KMS-11 (cell line): ENCODE data around the gene EEA1.
"Not testable (repeated sequence)": the region's sequence is repeated elsewhere in the genome, so short reads cannot be mapped to it uniquely, and the experiment has no call there.

Experiments used
- H2AFZ ChIP-seq: fragments of 200-600 bp; sonication (generic); 2 replicates; pipeline ENCODE4 v1.6.1; 2016; ENCODE audit warnings: antibody characterized with exemption, mixed run types, low read depth
- H3K27ac ChIP-seq: fragments of 200-600 bp; sonication (generic); 2 replicates; pipeline ENCODE4 v1.6.1; 2016; ENCODE audit warnings: mild to moderate bottlenecking, mixed run types
- H3K27me3 ChIP-seq: fragments of 200-600 bp; sonication (generic); 2 replicates; pipeline ENCODE4 v1.6.1; 2017; ENCODE audit warnings: mild to moderate bottlenecking, low read depth, mixed run types, moderate library complexity; ENCODE audit not compliant: insufficient read depth
- H3K36me3 ChIP-seq: fragments of 200-600 bp; sonication (generic); 2 replicates; pipeline ENCODE4 v1.6.1; 2017; ENCODE audit warnings: mild to moderate bottlenecking, mixed run types; ENCODE audit not compliant: insufficient read depth
- H3K4me1 ChIP-seq: fragments of 200-600 bp; sonication (generic); 2 replicates; pipeline ENCODE4 v1.6.1; 2016; ENCODE audit warnings: mild to moderate bottlenecking, low read depth, mixed run types; ENCODE audit not compliant: poor library complexity, severe bottlenecking
- H3K4me2 ChIP-seq: fragments of 200-600 bp; sonication (generic); 2 replicates; pipeline ENCODE4 v1.7.0; 2016; ENCODE audit warnings: mild to moderate bottlenecking, mixed run types
- H3K4me3 ChIP-seq: fragments of 200-600 bp; sonication (generic); IDR thresholded peaks from 2 replicates; pipeline ENCODE4 v1.6.1; 2017; ENCODE audit warnings: low read depth, low read length, mixed read lengths; ENCODE audit not compliant: insufficient read depth
- H3K79me2 ChIP-seq: fragments of 200-600 bp; sonication (generic); 2 replicates; pipeline ENCODE4 v1.6.1; 2016; ENCODE audit warnings: low read depth, mixed run types; ENCODE audit not compliant: insufficient read depth
- H3K9ac ChIP-seq: fragments of 200-600 bp; sonication (generic); 2 replicates; pipeline ENCODE4 v1.6.1; 2016; ENCODE audit warnings: mild to moderate bottlenecking, mixed run types
- H4K20me1 ChIP-seq: fragments of 200-600 bp; sonication (generic); 2 replicates; pipeline ENCODE4 v1.6.1; 2016; ENCODE audit warnings: mild to moderate bottlenecking, mixed run types; ENCODE audit not compliant: insufficient read depth
- TF ChIP-seq, protein P1 (sequence below): fragments of 200-600 bp; sonication (generic); conservative IDR thresholded peaks from 2 replicates; pipeline ENCODE4 v1.6.1; 2017; ENCODE audit warnings: low read depth, mild to moderate bottlenecking, antibody characterized with exemption, low read length, moderate library complexity, mixed read lengths

The EEA1 gene

DNA sequence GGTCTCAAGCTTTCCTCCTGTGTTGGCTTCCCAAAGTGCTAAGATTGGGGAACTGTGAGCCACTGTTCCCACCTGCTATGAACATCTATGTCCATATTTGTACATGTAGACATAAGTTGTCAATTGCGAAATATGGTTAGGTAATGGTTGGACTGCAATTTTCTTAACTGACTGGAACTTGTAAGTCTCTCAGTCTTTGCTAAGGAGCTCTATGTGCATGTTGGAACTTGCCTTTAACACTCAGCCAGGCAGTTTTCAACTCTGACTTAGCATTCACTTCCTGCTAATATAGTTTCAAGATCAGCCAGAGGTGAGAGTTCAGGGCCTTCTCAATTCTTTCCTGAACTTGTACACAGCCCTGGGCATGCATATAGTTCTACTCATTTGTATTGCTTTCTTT is 44.5 kb upstream of the EEA1 start:
- H3K79me2 ChIP-seq = no peaks in the 10 kb centered on the region
- H2AFZ ChIP-seq = no peak overlapping the region
- H3K9ac ChIP-seq = no peak overlapping the region
- TF ChIP-seq, protein P1, sequence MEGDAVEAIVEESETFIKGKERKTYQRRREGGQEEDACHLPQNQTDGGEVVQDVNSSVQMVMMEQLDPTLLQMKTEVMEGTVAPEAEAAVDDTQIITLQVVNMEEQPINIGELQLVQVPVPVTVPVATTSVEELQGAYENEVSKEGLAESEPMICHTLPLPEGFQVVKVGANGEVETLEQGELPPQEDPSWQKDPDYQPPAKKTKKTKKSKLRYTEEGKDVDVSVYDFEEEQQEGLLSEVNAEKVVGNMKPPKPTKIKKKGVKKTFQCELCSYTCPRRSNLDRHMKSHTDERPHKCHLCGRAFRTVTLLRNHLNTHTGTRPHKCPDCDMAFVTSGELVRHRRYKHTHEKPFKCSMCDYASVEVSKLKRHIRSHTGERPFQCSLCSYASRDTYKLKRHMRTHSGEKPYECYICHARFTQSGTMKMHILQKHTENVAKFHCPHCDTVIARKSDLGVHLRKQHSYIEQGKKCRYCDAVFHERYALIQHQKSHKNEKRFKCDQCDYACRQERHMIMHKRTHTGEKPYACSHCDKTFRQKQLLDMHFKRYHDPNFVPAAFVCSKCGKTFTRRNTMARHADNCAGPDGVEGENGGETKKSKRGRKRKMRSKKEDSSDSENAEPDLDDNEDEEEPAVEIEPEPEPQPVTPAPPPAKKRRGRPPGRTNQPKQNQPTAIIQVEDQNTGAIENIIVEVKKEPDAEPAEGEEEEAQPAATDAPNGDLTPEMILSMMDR = no peak
- no peaks in the 10 kb centered on the region for H3K36me3 ChIP-seq
- H4K20me1 ChIP-seq = no peaks in the 10 kb centered on the region
- H3K27ac ChIP-seq = no peak overlapping the region
- no peak overlapping the region for H3K4me3 ChIP-seq
- no peaks in the 10 kb centered on the region for H3K4me1 ChIP-seq
- H3K4me2 ChIP-seq = no peak overlapping the region
- no peaks in the 10 kb centered on the region for H3K27me3 ChIP-seq

DNA sequence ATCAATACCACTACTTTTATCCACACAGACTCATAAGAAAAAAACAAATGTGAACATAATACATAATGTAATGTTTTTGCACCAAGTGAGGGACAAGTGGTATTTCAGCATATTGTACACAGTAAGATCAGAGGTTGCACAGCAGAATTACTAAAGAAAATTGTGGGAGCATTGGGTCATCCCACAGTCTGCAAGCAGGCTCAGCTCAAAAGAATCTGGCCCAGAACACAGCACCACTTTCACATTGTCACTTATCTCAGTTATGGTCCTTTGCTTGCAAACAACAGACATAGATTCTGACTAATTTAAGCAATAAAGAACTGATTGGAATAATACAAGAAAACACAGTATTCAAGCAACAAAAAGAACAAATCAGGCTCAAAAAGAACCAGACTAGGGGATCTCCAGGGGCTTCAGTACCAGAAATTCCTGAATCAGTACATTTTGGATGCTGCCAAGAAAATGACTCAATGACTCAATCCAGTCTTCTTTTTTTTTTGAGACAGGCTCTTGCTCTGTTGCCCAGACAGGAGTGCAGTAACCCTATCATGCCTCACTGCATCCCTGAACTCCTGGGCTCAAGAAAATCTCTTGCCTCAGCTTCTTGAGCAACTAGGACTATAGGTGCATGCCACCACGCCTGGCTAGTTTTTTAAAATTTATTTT is 42.9 kb upstream of the EEA1 start:
- H3K27ac ChIP-seq = no peak overlapping the region
- no peaks in the 10 kb centered on the region for H3K36me3 ChIP-seq
- no peak overlapping the region for H3K4me3 ChIP-seq
- H3K4me2 ChIP-seq = no peak overlapping the region
- TF ChIP-seq, protein P1 = no peak
- no peaks in the 10 kb centered on the region for H3K4me1 ChIP-seq
- no peaks in the 10 kb centered on the region for H3K79me2 ChIP-seq
- no peak overlapping the region for H2AFZ ChIP-seq
- no peaks in the 10 kb centered on the region for H4K20me1 ChIP-seq
- no peak overlapping the region for H3K9ac ChIP-seq
- no peaks in the 10 kb centered on the region for H3K27me3 ChIP-seq

DNA sequence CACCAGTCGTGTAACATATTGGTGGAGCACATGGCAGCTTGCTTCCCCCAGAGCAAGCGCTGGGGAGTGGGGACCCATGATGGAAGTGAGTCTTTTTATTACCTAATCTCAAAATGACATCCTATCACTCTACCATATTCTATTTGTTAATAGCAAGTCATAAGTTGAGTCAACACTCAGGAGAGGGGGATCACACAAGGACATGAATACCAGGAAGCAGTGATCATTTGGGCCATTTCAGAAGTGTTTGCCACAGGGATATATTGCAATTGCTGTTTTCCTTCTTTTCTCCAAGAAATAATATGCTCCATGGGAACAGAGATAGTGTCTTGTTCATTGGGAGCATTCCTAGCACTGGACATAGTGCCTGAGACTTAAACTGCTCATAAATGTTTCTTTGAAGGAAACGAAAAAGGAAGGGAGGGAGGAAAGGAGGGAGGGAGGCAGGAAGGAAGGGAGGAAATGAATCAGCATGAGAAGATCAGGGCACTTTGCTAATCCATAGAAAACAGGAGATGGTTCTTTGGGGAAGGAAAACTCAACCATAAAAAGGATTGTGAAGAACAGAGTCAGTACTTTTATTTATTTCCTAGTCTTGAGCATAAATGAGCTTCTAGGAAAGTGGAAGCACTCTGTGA is 39.2 kb upstream of the EEA1 start:
- no peak overlapping the region for H3K4me3 ChIP-seq
- H2AFZ ChIP-seq = no peak overlapping the region
- no peaks in the 10 kb centered on the region for H3K27me3 ChIP-seq
- no peaks in the 10 kb centered on the region for H3K79me2 ChIP-seq
- no peak overlapping the region for H3K4me2 ChIP-seq
- H4K20me1 ChIP-seq = no peaks in the 10 kb centered on the region
- H3K9ac ChIP-seq = no peak overlapping the region
- no peak overlapping the region for H3K27ac ChIP-seq
- TF ChIP-seq, protein P1 = no peak
- H3K4me1 ChIP-seq = no peaks in the 10 kb centered on the region
- H3K36me3 ChIP-seq = no peaks in the 10 kb centered on the region

DNA sequence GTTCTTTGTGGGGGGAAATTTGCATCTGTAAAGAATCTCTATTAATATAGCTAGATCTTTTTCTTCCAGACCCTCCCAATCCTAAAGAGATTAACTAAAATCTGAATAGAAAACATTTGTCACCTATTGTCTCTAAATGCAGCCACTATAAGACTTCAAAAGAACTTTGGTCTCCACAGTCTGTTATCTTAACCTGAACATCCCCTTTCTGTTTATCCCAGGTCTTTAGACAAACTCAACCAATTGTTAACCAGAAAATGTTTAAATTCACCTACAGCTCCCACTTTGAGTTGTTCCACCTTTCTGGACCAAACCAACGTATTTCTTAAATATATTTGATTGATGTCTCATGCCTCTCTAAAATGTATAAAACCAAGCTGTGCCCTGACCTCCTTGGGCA is 35.3 kb upstream of the EEA1 start:
- not testable (repeated sequence) for H3K79me2 ChIP-seq, H3K4me2 ChIP-seq, H3K9ac ChIP-seq, H3K4me1 ChIP-seq, H3K36me3 ChIP-seq, H2AFZ ChIP-seq, H3K4me3 ChIP-seq, H3K27ac ChIP-seq, H4K20me1 ChIP-seq, H3K27me3 ChIP-seq

DNA sequence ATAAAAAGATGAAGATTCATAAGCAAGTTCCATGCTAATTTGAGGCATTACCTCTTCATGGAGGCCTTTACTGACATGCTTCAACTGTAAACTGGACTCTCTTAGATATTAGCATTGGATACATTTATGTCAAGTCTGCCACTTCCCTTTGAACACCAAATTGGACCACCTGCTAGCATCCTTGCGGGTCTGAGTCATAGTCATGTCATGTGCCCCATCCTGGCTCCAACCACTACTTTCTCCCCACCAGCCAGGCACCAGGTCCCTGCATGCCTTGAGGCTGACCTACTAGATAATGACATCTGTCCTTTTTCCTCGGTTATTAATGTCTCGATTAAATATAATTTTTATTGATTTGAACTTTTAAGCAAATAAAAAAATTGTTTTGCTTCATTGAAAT is 32.9 kb upstream of the EEA1 start:
- Histone ChIP-seq H3K9ac (no peak overlapping the region), H3K27me3 (no peaks in the 10 kb centered on the region), H3K4me2 (no peak overlapping the region), H3K36me3 (no peaks in the 10 kb centered on the region), H2AFZ (no peak overlapping the region), H3K4me3 (no peak overlapping the region), H3K27ac (no peak overlapping the region), H4K20me1 (no peaks in the 10 kb centered on the region), H3K4me1 (no peaks in the 10 kb centered on the region), H3K79me2 (no peaks in the 10 kb centered on the region)
- TF ChIP-seq, protein P1 = no peak
